SK-N-MC (cell line): ENCODE measurements around the gene GNPTAB.

Experiments used
- EZH2 ChIP-seq: fragments of 200-600 bp; sonication (generic); IDR thresholded peaks from one replicate; pipeline ENCODE4 v1.6.1; 2017; ENCODE audit warnings: antibody characterized with exemption
- FOXP2 ChIP-seq: optimal IDR thresholded peaks from 2 replicates; pipeline ENCODE3; 2011; ENCODE audit warnings: mild to moderate bottlenecking, moderate library complexity; ENCODE audit not compliant: insufficient read depth; ENCODE audit errors: extremely low read length, control extremely low read depth

- TF ChIP-seq EZH2 = no peak
- TF ChIP-seq FOXP2 = no peak
These were observed 5.9 kb downstream of the GNPTAB start for GRCh38 chr12:101824831-101825230.
